HUES6 (cell line): ENCODE data around the gene PSMB4.
"Not testable (repeated sequence)": the region's sequence is repeated elsewhere in the genome, so short reads cannot be mapped to it uniquely, and the experiment has no call there.

ENCODE experiments used
- H3K27ac ChIP-seq: 2 replicates; pipeline ENCODE4 v1.7.0; 2013; ENCODE audit warnings: low read depth, mild to moderate bottlenecking, low read length, inconsistent platforms
- H3K27me3 ChIP-seq: 2 replicates; pipeline ENCODE4 v1.6.1; 2013; ENCODE audit warnings: low read length; ENCODE audit not compliant: control insufficient read depth, insufficient read depth
- H3K36me3 ChIP-seq: 2 replicates; pipeline ENCODE4 v1.6.1; 2013; ENCODE audit warnings: low read length; ENCODE audit not compliant: control insufficient read depth, insufficient read depth
- H3K4me1 ChIP-seq: 2 replicates; pipeline ENCODE4 v1.6.1; 2013; ENCODE audit warnings: low read length; ENCODE audit not compliant: control insufficient read depth, insufficient read depth
- H3K4me3 ChIP-seq: 2 replicates; pipeline ENCODE4 v1.5.1; 2013; ENCODE audit warnings: low read depth, low read length
- H3K9ac ChIP-seq: one replicate; pipeline ENCODE4 v1.6.1; 2013; ENCODE audit warnings: mild to moderate bottlenecking, low read length
- H3K9me3 ChIP-seq: 2 replicates; pipeline ENCODE4 v1.6.1; 2013; ENCODE audit warnings: low read depth, low read length; ENCODE audit not compliant: control insufficient read depth, insufficient read depth

The PSMB4 gene

DNA sequence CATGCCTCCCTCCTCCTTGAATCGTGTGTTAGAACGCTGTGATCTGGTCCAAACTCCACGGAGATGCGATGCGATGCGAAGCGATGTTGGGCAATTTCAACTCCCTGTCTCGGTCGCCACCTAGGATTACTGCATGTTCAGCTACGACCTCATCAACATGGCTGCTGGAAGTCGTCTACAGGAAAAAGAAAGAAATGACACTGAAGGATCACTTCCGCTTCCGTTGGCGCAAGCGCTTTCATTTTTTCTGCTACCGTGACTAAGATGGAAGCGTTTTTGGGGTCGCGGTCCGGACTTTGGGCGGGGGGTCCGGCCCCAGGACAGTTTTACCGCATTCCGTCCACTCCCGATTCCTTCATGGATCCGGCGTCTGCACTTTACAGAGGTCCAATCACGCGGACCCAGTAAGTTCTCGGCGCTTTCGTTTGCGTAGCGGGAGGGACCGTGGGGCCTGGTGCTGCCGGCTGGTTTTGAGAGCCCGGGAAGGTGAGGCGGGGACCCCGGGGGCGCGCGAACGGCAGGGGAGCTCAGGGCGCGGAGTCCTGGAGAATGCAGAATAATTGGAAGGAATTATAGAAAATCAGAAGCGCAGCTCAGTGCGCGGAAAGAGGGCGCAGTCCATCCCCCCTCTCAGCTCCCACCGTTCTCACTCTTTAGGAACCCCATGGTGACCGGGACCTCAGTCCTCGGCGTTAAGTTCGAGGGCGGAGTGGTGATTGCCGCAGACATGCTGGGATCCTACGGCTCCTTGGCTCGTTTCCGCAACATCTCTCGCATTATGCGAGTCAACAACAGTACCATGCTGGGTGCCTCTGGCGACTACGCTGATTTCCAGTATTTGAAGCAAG is at the start of gene PSMB4:
PSMB4 (plus strand) TSS at position 250 of the 848 bp plus-strand sequence; CDS start at position 265, 15 bp downstream.
- Histone ChIP-seq H3K27ac (peak within 1 kb of the TSS; percentile 93), H3K4me1 (peaks cover 4% of the 10 kb centered on the region), H3K27me3 (no peaks in the 10 kb centered on the region), H3K9ac (peak within 1 kb of the TSS; percentile 90), H3K9me3 (0 out of 2 replicates have a peak, but pooled peaks cover 2% of the 10 kb centered on the region), H3K36me3 (peaks cover 42% of the 10 kb centered on the region), H3K4me3 (peak within 1 kb of the TSS; percentile 90)

DNA sequence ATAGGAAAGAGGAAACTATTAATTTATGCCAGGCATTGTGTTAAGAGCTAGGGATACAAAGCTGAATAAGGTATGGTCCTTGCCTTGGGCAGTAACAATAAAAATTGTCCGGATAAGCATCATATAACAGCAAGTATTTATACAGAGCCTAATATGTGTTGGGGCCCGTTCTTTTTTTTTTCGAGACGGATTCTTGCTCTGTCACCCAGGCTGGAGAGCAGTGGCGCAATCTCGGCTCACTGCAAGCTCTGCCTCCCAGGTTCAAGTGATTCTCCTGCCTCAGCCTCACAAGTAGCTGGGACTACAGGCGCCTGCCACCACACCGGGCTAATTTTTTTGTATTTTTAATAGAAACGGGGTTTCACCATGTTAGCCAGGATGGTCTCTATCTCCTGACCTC is 49.0 kb upstream of the PSMB4 start:
- Histone ChIP-seq H3K9me3 (peaks cover 14% of the 10 kb centered on the region), H3K4me1 (peaks cover 15% of the 10 kb centered on the region)
- not testable (repeated sequence) for H3K36me3 ChIP-seq, H3K27me3 ChIP-seq, H3K27ac ChIP-seq, H3K4me3 ChIP-seq, H3K9ac ChIP-seq

DNA sequence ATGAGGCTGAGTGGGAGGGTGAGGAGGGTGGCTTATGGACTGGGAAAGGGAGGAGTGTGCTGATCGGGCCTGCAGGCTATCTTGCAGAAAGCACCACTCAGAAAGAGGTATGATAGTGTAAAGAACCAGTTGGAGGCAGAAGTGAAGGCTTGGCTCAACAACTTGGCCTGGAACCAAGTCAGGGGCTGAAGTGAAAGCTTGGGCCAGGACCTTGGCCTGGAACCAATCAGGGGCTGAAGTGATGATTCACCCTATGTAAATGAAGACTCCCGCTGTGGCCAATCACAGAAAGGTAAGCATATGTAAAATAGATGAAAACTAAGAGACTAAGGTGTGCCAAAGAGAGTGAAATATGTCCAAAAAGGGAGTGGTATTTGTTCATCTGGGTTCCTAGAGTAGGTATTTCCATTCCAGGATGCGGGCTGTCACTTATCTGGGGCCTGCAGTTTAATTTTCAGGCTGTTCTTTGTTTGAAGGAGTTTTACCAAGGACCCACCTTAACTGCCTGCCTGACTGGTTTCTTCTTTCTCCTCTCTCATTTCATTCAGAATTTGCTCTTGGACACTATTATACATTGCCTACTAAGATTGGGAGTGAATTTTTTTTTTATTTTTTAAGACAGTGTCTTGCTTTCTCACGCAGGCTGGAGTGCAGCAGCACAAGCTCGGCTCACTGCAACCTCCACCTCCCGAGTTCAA is 47.2 kb upstream of the PSMB4 start:
- Histone ChIP-seq H3K36me3 (no peaks in the 10 kb centered on the region), H3K27ac (no peak overlapping the region), H3K9ac (no peak overlapping the region), H3K4me3 (no peak overlapping the region), H3K9me3 (peaks cover 14% of the 10 kb centered on the region), H3K4me1 (peaks cover 8% of the 10 kb centered on the region), H3K27me3 (no peaks in the 10 kb centered on the region)

DNA sequence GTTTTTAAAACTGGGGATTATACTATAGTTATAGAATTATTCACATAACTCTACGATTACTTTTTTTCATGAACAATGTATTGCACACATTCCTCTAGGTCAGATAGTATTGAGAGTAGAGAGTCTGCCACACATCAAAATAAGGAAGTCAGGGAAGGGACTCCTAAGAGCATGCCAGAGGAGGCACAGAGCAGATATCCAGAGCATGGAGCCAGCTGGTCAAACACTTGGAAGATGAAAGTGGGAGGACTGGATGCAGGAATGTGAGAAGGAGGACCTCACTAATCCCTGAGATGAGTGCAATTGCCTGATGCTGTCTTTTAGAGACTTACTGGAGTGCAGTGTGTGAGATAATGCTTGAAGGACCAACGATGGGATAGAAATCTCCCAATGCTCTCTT is 42.7 kb upstream of the PSMB4 start:
- H3K4me3 ChIP-seq: no peak overlapping the region
- H3K27me3 ChIP-seq: no peaks in the 10 kb centered on the region
- H3K36me3 ChIP-seq: no peaks in the 10 kb centered on the region
- H3K9me3 ChIP-seq: peaks cover 12% of the 10 kb centered on the region
- H3K9ac ChIP-seq: no peak overlapping the region
- H3K27ac ChIP-seq: no peak overlapping the region
- no peaks in the 10 kb centered on the region for H3K4me1 ChIP-seq

DNA sequence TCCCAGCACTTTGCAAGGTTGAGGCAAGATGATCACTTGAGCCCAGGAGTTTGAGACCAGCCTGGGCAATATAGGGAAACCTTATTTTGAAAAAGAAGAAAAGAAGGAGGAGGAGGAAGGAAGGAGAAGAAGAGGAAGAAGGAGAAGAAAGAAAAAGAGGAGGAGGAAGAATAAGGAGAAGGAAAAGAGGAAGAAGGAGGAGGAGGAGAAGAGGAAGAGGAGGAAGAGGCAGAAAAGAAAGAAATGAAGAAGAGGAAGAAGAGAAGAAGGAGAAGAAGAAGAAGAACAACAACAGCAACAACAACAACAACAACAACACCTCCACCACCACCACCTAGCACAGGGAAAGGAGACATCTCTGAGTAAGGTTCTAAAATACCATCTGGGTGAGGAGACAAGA is 37.5 kb upstream of the PSMB4 start:
- Histone ChIP-seq H3K4me3 (no peak overlapping the region), H3K9ac (no peak overlapping the region), H3K4me1 (no peaks in the 10 kb centered on the region)

DNA sequence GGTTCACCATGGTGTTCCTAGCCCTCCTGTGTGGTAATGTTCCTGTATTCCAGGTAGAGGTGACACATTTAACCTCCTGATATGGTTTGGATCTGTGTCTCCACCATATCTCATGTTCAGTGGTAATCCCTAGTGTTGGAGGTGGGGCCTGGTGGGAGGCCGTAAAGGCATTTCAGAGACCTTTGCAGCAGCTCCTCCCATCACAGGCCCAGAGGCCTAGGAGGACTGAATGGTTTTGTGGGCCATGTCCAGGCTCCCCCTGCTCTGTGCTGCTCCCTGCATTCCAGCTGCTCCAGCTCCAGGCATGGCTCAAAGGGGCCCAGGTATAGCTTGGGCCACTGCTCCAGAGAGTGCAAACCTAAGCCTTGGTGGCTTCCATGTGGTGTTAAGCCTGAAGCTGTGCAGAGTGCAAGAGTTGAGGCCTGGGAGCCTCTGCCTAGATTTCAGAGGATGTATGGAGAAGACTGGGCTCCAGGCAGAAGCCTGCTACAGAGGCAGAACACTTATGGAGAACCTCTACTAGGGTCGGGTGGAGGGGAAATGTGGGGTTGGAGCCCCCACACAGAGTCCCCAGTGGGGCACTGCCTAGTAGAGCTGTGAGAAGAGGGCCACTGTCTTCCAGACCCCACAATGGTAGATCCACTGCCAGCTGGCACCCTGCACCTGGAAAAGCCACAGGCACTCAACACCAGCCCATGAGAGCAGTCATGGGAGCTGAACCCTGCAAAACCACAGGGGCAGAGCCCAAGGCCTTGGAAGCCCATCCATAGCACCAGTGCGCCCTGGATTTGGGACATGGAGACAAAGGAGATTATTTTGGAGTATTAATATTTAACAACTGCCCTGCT is 36.8 kb upstream of the PSMB4 start:
- no peak overlapping the region for H3K4me3 ChIP-seq
- H3K36me3 ChIP-seq: peaks cover 20% of the 10 kb centered on the region
- no peaks in the 10 kb centered on the region for H3K4me1 ChIP-seq
- no peak overlapping the region for H3K27ac ChIP-seq
- no peak overlapping the region for H3K9ac ChIP-seq
- no peaks in the 10 kb centered on the region for H3K27me3 ChIP-seq
- peaks cover 20% of the 10 kb centered on the region for H3K9me3 ChIP-seq

More for the DNA sequence above, 37.5 kb upstream of the PSMB4 start:
- H3K9me3 ChIP-seq: peaks cover 20% of the 10 kb centered on the region
- H3K27ac ChIP-seq: no peak overlapping the region
- peaks cover 20% of the 10 kb centered on the region for H3K36me3 ChIP-seq
- H3K27me3 ChIP-seq: no peaks in the 10 kb centered on the region

DNA sequence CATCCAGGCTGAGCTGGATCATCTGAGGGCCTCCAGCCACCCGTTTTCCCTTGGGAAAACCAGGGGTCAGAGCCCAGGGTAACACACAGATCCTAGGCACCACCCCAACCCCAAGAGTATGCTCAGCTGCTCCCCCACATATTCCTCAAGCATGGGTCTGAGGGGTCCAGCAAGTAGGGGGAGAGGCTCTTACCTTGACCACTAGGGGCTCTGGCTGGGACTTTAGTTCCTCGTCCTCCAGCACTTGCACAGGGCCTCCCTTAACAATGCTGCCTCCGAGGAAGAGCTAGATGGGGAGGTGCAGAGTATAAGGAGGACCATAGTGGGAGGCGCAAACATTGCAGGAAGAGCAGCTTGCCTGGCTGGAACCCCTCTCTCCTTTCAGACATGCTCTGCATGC is 34.4 kb upstream of the PSMB4 start:
- H3K4me1 ChIP-seq: peaks cover under 1% of the 10 kb centered on the region; the same call in 1 of the 2 replicates
- H3K9me3 ChIP-seq: peaks cover 20% of the 10 kb centered on the region

DNA sequence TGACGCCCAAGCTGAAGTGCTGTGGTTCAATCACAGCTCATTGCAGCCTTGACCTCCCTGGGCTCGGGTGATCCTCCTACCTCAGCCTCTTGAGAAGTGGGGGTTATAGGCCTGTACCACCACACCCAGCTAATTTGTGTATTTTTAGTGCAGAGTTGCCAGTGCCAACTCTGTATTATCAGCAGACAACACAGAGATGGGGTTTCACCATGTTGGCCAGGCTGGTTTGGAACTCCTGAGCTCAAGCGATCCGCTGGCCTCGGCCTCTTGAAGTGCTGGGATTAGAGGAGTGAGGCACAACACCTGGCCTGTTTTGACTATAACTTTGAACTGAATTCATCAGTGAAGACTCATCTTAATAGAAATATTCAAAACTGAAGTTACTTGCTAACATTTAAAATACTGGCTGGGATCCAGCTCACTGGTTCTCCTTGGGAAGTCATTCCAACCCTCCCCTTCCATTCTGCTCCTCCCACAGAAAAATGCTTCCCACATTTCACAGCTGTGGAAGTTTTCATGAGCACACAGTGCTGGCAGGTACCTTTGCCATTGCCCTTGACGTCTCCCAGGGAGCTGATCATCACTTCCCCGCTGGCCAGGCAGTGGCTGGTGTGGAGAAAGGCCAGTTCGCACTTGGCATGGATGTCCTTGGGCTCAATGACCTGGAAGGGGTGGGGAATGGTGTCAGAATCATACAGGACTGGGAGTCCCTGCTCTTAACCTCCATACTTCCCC is 31.5 kb upstream of the PSMB4 start:
- no peak overlapping the region for H3K27ac ChIP-seq
- H3K36me3 ChIP-seq: peaks cover 27% of the 10 kb centered on the region
- no peaks in the 10 kb centered on the region for H3K27me3 ChIP-seq
- peaks cover 7% of the 10 kb centered on the region for H3K9me3 ChIP-seq
- H3K4me1 ChIP-seq: peaks cover 17% of the 10 kb centered on the region
- no peak overlapping the region for H3K9ac ChIP-seq
- H3K4me3 ChIP-seq: no peak overlapping the region

More for the DNA sequence above, 34.4 kb upstream of the PSMB4 start:
- H3K4me3 ChIP-seq: no peak overlapping the region
- no peak overlapping the region for H3K27ac ChIP-seq
- no peaks in the 10 kb centered on the region for H3K27me3 ChIP-seq
- no peak overlapping the region for H3K9ac ChIP-seq
- H3K36me3 ChIP-seq: peaks cover 27% of the 10 kb centered on the region

DNA sequence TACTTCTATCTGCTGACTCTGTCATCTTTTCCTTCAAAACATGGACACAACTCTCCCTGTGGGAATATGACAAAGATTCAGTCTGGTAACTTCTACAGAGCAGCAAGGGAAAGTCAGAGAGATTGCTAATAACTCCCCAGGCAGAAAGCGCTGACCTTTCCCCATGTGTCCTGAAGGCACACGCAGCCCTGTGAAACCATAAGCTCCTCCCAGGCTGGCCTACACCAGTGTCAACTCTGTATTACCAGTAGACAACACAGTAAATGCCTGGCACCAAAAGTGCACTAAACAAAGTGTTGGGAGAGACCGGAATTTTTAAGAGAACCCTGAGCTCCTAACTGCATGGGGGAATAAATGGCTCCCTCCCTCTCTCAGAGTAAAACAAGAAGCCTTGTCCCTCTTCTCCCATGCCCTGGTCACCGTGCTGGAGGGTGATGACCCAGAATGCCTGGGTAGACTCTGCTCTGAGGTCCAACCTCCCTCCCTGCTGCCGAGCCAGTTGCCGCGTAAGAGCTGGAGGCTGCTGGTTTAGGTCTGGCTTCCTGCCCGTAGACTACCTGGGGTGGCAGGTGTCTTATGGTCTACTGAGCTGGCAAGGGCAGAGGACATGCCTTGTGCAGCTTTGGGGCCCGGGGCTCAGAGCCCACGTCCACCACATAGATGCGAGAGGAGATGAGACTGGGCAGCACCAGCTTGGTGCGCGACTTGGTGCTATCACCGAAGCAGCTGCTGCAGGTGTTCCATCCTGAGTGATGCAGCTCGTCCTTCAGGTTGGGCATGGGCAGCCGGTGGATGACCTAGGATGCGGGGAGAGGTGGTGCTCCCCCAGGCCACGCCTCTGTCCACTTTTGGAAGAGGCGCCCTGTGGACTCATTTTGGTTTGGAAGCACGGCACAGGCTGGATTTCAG is 30.7 kb upstream of the PSMB4 start:
- peaks cover 6% of the 10 kb centered on the region; the same call in 1 of the 2 replicates for H3K9me3 ChIP-seq
- H3K27me3 ChIP-seq: no peaks in the 10 kb centered on the region
- no peak overlapping the region for H3K27ac ChIP-seq
- H3K36me3 ChIP-seq: peaks cover 23% of the 10 kb centered on the region
- no peak overlapping the region for H3K9ac ChIP-seq
- no peak overlapping the region for H3K4me3 ChIP-seq
- peaks cover 20% of the 10 kb centered on the region for H3K4me1 ChIP-seq

DNA sequence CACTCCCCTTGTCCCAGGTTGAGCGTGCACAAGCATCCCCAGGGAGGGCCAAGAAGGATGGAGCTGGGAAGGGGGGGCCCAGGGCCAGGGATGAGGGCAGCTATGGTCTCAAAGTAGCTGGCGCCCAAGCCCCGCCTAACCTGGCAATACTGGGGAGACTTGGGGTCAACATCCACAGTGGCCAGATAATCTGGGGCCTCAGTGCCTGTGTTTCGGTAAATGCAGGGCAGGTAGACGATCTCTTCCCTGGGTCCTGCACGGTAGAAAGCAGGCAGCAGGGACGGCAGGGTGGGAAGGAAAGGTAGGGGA is 30.1 kb upstream of the PSMB4 start:
- Histone ChIP-seq H3K4me1 (peaks cover 20% of the 10 kb centered on the region), H3K36me3 (peaks cover 18% of the 10 kb centered on the region), H3K4me3 (no peak overlapping the region), H3K27me3 (no peaks in the 10 kb centered on the region), H3K9me3 (peaks cover 5% of the 10 kb centered on the region; the same call in 1 of the 2 replicates), H3K27ac (no peak overlapping the region), H3K9ac (no peak overlapping the region)
